Neural cell (in vitro differentiated cells): ENCODE measurements around the gene CLCN3. TPM values are rescaled to one million over a fixed set of nuclear protein-coding genes. Genes with fewer than 3 reads are reported as not detected.

Source experiments
- H2AFZ ChIP-seq: fragments of 200-600, 300-800 bp; sonication (generic), shearing (Covaris generic); 2 replicates; pipeline ENCODE4 v1.6.0; 2014; ENCODE audit warnings: low read depth, mild to moderate bottlenecking, antibody characterized with exemption, low read length, moderate library complexity
- H3F3A ChIP-seq: fragments of 200-600 bp; shearing (Covaris generic); 2 replicates; pipeline ENCODE4 v1.6.1; 2016; ENCODE audit warnings: mild to moderate bottlenecking, moderate library complexity, mixed read lengths, antibody characterized with exemption, low read length; ENCODE audit not compliant: insufficient read depth, poor library complexity, severe bottlenecking
- H3K27ac ChIP-seq: fragments of 200-600, 300-800 bp; sonication (generic), shearing (Covaris generic); 2 replicates; pipeline ENCODE4 v1.5.1; 2014; ENCODE audit warnings: mild to moderate bottlenecking, low read length, moderate library complexity
- H3K27me3 ChIP-seq: fragments of 300-800, 200-600 bp; sonication (generic), shearing (Covaris generic); 2 replicates; pipeline ENCODE4 v1.6.0; 2014; ENCODE audit warnings: mild to moderate bottlenecking, low read depth, low read length, moderate library complexity; ENCODE audit not compliant: insufficient read depth
- H3K36me3 ChIP-seq: fragments of 300-800, 200-600 bp; sonication (generic), shearing (Covaris generic); 2 replicates; pipeline ENCODE4 v1.5.1; 2014; ENCODE audit warnings: mild to moderate bottlenecking, antibody characterized with exemption, low read length, moderate library complexity; ENCODE audit not compliant: insufficient read depth
- H3K4me2 ChIP-seq: fragments of 300-800, 200-600 bp; sonication (generic), shearing (Covaris generic); 2 replicates; pipeline ENCODE4 v1.6.0; 2014; ENCODE audit warnings: mild to moderate bottlenecking, low read length
- H3K4me3 ChIP-seq: fragments of 300-800, 200-600 bp; sonication (generic), shearing (Covaris generic); 2 replicates; pipeline ENCODE4 v1.5.1; 2014; ENCODE audit warnings: mild to moderate bottlenecking, low read length, moderate library complexity
- H3K79me2 ChIP-seq: fragments of 200-600 bp; shearing (Covaris generic); replicated peaks from 2 replicates; pipeline ENCODE4 v1.6.0; 2014; ENCODE audit warnings: mild to moderate bottlenecking, low read length, moderate library complexity; ENCODE audit not compliant: insufficient read depth
- H3K9ac ChIP-seq: fragments of 300-800, 200-600 bp; sonication (generic), shearing (Covaris generic); 2 replicates; pipeline ENCODE4 v1.6.1; 2016; ENCODE audit warnings: mild to moderate bottlenecking, low read length, mixed read lengths
- H3K9me2 ChIP-seq: fragments of 200-600 bp; shearing (Covaris generic); 2 replicates; pipeline ENCODE4 v1.6.1; 2016; ENCODE audit warnings: mild to moderate bottlenecking, low read length, mixed read lengths; ENCODE audit not compliant: insufficient read depth
- H3K9me3 ChIP-seq: fragments of 200-600, 300-800 bp; sonication (generic), shearing (Covaris generic); 2 replicates; pipeline ENCODE4 v1.6.1; 2016; ENCODE audit warnings: mild to moderate bottlenecking, mixed run types, low read length, moderate library complexity, mixed read lengths
- H4K20me1 ChIP-seq: fragments of 200-600 bp; shearing (Covaris generic); 2 replicates; pipeline ENCODE4 v1.6.1; 2016; ENCODE audit warnings: mild to moderate bottlenecking, mixed run types; ENCODE audit not compliant: insufficient read depth
- CTCF ChIP-seq: fragments of 450-650 bp; IDR thresholded peaks from 2 replicates; pipeline ENCODE4 v1.5.1; 2014; ENCODE audit warnings: antibody characterized with exemption, mild to moderate bottlenecking, moderate library complexity; ENCODE audit not compliant: poor library complexity, severe bottlenecking
- EP300 ChIP-seq: fragments of 450-650 bp; conservative IDR thresholded peaks from 2 replicates; pipeline ENCODE4 v1.6.1; 2014; ENCODE audit warnings: antibody characterized with exemption, mild to moderate bottlenecking, moderate library complexity; ENCODE audit not compliant: poor library complexity, severe bottlenecking
- EZH2 ChIP-seq: fragments of 200-600, 300-800 bp; shearing (Covaris generic), sonication (generic); IDR thresholded peaks from 2 replicates; pipeline ENCODE4 v1.6.1; 2014; ENCODE audit warnings: antibody characterized with exemption, low read length, borderline replicate concordance, mild to moderate bottlenecking; ENCODE audit not compliant: insufficient read depth, poor library complexity, severe bottlenecking
- MXI1 ChIP-seq: fragments of 450-650 bp; conservative IDR thresholded peaks from 2 replicates; pipeline ENCODE4 v1.6.1; 2014; ENCODE audit warnings: antibody characterized with exemption, mild to moderate bottlenecking; ENCODE audit not compliant: poor library complexity, severe bottlenecking
- POLR2AphosphoS5 ChIP-seq: IDR thresholded peaks from 2 replicates; pipeline ENCODE4 v1.6.1; 2012
- RAD21 ChIP-seq: fragments of 450-650 bp; conservative IDR thresholded peaks from 2 replicates; pipeline ENCODE4 v1.6.1; 2014; ENCODE audit warnings: antibody characterized with exemption, mild to moderate bottlenecking, moderate library complexity
- REST ChIP-seq: IDR thresholded peaks from 2 replicates; pipeline ENCODE4 v1.6.1; 2012; ENCODE audit warnings: borderline replicate concordance
- SMC3 ChIP-seq: fragments of 450-650 bp; conservative IDR thresholded peaks from 2 replicates; pipeline ENCODE4 v1.6.1; 2014; ENCODE audit warnings: antibody characterized with exemption, mild to moderate bottlenecking, moderate library complexity; ENCODE audit not compliant: poor library complexity
- TAF1 ChIP-seq: IDR thresholded peaks from 2 replicates; pipeline ENCODE4 v1.6.1; 2012; ENCODE audit warnings: low read depth
- polyA plus RNA-seq: library from polyadenylated mRNA; depleted of rRNA; stranded (reverse); fragments of >200 nt; gene quantifications from 2 replicates; pipeline ENCODE4 v1.2.3, GENCODE V29; 2014

Gene CLCN3
- polyA plus RNA-seq, 1 donor from 2014 or later: 68.3 TPM

GRCh38 chr4:169723207-169723965 is 103.0 kb downstream of the CLCN3 start:
- peaks cover 5% of the 10 kb centered on the region for H3K36me3 ChIP-seq
- H3K27ac ChIP-seq: no peak overlapping the region
- no peaks in the 10 kb centered on the region for H4K20me1 ChIP-seq
- H3K79me2 ChIP-seq: no peaks in the 10 kb centered on the region
- no peaks in the 10 kb centered on the region for H3K9me2 ChIP-seq
- H3K9ac ChIP-seq: no peak overlapping the region
- no peaks in the 10 kb centered on the region for H3K9me3 ChIP-seq
- no peak overlapping the region for H3K4me2 ChIP-seq
- no peaks in the 10 kb centered on the region for H3K27me3 ChIP-seq
- TF ChIP-seq POLR2AphosphoS5 (no peak), RAD21 (peak; percentile 13), EP300 (no peak)
- H3K4me3 ChIP-seq: no peak overlapping the region
- H3F3A ChIP-seq: no peaks in the 10 kb centered on the region
- no peak overlapping the region for H2AFZ ChIP-seq

- Histone ChIP-seq H3K4me2 (no peak overlapping the region), H3K36me3 (peaks cover 5% of the 10 kb centered on the region), H3K9ac (no peak overlapping the region), H3F3A (no peaks in the 10 kb centered on the region), H3K27me3 (no peaks in the 10 kb centered on the region), H3K9me2 (no peaks in the 10 kb centered on the region), H3K4me3 (no peak overlapping the region), H3K9me3 (no peaks in the 10 kb centered on the region), H3K27ac (no peak overlapping the region), H3K79me2 (no peaks in the 10 kb centered on the region), H2AFZ (no peak overlapping the region), H4K20me1 (no peaks in the 10 kb centered on the region)
- no peak for TF ChIP-seq EZH2
- TF ChIP-seq CTCF: no peak
- no peak for TF ChIP-seq MXI1
- TF ChIP-seq EP300: no peak
- no peak for TF ChIP-seq REST
- TF ChIP-seq SMC3: no peak
- TF ChIP-seq RAD21: no peak
These were observed 103.9 kb downstream of the CLCN3 start for GRCh38 chr4:169724260-169724659.

- Histone ChIP-seq H3K4me3 (no peak overlapping the region), H3K79me2 (no peaks in the 10 kb centered on the region), H2AFZ (no peak overlapping the region), H3K9me3 (no peaks in the 10 kb centered on the region), H3K9me2 (no peaks in the 10 kb centered on the region), H3K27ac (no peak overlapping the region), H3K4me2 (no peak overlapping the region), H3K27me3 (no peaks in the 10 kb centered on the region), H3F3A (no peaks in the 10 kb centered on the region), H3K36me3 (peaks cover 7% of the 10 kb centered on the region), H3K9ac (no peak overlapping the region), H4K20me1 (no peaks in the 10 kb centered on the region)
- no peak for TF ChIP-seq RAD21
- no peak for TF ChIP-seq CTCF
- no peak for TF ChIP-seq EZH2
- no peak for TF ChIP-seq SMC3
- TF ChIP-seq MXI1: no peak
- TF ChIP-seq REST: no peak
- TF ChIP-seq EP300: no peak
- TF ChIP-seq POLR2AphosphoS5: no peak
- TF ChIP-seq TAF1: no peak
These were observed 107.2 kb downstream of the CLCN3 start for GRCh38 chr4:169727616-169728015.
